Measurements from ENCODE around the gene PPP6R3.

GRCh38 chr11:68632802-68633201 lies 172.2 kb downstream of the PPP6R3 start:
- TF ChIP-seq, protein P1, sequence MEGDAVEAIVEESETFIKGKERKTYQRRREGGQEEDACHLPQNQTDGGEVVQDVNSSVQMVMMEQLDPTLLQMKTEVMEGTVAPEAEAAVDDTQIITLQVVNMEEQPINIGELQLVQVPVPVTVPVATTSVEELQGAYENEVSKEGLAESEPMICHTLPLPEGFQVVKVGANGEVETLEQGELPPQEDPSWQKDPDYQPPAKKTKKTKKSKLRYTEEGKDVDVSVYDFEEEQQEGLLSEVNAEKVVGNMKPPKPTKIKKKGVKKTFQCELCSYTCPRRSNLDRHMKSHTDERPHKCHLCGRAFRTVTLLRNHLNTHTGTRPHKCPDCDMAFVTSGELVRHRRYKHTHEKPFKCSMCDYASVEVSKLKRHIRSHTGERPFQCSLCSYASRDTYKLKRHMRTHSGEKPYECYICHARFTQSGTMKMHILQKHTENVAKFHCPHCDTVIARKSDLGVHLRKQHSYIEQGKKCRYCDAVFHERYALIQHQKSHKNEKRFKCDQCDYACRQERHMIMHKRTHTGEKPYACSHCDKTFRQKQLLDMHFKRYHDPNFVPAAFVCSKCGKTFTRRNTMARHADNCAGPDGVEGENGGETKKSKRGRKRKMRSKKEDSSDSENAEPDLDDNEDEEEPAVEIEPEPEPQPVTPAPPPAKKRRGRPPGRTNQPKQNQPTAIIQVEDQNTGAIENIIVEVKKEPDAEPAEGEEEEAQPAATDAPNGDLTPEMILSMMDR (IDR thresholded peaks at IDR 0.05; ENCODE audit: borderline replicate concordance, extremely low read depth, low read length, poor library complexity, severe bottlenecking): peak; percentile 70
- TF ChIP-seq EZH2 (IDR thresholded peaks at IDR 0.05; ENCODE audit: borderline replicate concordance, low read depth, low read length, severe bottlenecking): no peak
